Measurements from ENCODE around the gene KLHDC3.

DNA sequence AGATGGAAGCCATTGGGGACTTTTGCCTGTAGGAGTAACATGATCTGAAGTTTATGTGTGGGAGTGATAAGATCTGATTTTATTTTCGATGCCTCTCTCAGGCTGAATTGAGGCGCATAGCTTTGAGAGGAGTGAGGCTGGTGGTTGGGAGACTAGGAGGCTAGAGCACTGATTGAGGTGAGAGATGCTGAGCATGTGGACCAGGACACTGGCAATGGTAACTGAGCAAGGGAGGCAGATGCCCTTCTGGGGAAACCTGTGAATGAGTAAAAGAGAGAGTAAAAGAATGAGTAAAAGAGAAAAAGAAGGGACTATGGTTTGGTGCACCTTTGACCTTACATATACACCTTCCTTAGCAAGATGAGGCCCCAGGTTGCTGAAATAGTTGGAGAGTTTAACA, 10.4 kb downstream of the KLHDC3 start:
- TF ChIP-seq, protein P1, sequence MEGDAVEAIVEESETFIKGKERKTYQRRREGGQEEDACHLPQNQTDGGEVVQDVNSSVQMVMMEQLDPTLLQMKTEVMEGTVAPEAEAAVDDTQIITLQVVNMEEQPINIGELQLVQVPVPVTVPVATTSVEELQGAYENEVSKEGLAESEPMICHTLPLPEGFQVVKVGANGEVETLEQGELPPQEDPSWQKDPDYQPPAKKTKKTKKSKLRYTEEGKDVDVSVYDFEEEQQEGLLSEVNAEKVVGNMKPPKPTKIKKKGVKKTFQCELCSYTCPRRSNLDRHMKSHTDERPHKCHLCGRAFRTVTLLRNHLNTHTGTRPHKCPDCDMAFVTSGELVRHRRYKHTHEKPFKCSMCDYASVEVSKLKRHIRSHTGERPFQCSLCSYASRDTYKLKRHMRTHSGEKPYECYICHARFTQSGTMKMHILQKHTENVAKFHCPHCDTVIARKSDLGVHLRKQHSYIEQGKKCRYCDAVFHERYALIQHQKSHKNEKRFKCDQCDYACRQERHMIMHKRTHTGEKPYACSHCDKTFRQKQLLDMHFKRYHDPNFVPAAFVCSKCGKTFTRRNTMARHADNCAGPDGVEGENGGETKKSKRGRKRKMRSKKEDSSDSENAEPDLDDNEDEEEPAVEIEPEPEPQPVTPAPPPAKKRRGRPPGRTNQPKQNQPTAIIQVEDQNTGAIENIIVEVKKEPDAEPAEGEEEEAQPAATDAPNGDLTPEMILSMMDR (IDR thresholded peaks at IDR 0.05): no peak
- TF ChIP-seq POLR2A (IDR thresholded peaks at IDR 0.05): no peak

Data from heart left ventricle (tissue), 13 donors.